Subcutaneous adipose tissue (tissue), 4 donors: ENCODE measurements around the gene SENP3. TPM values are rescaled to one million over a fixed set of nuclear protein-coding genes. Genes with fewer than 3 reads are reported as not detected.

Experiments
- CTCF ChIP-seq: fragments of 450-650 bp; IDR thresholded peaks from one replicate; pipeline ENCODE4 v1.5.1; 2016; ENCODE audit warnings: low read depth, mild to moderate bottlenecking, control low read depth, antibody characterized with exemption, moderate library complexity
- total RNA-seq, 4 donors: library from RNA; depleted of rRNA; stranded (reverse); fragments of >200 nt; gene quantifications; one replicate each; pipeline ENCODE4 v1.1.0, GENCODE V29; 2016

Gene SENP3
- total RNA-seq, 4 donors from 2014 or later = 41.6 to 64.7 (median 56.8) TPM

GRCh38 chr17:7579834-7580603 lies 18.3 kb downstream of the SENP3 start:
- no peak for TF ChIP-seq CTCF

GRCh38 chr17:7580604-7581575 lies 19.2 kb downstream of the SENP3 start:
- no peak for TF ChIP-seq CTCF

- TF ChIP-seq CTCF = no peak
Measured at GRCh38 chr17:7582396-7583252, 20.9 kb downstream of the SENP3 start.

GRCh38 chr17:7583253-7584109 lies 21.8 kb downstream of the SENP3 start, which contains the start of gene MPDU1:
MPDU1 (plus strand) TSS chr17:7583852; CDS start chr17:7583863, 11 bp downstream.
- no peak for TF ChIP-seq CTCF

GRCh38 chr17:7586673-7587419 lies 25.1 kb downstream of the SENP3 start:
- TF ChIP-seq CTCF = no peak
